Liver (tissue), 9 donors: ENCODE data around the gene SCN8A. TPM values are rescaled to one million over a fixed set of nuclear protein-coding genes. Genes with fewer than 3 reads are reported as not detected.

ENCODE experiments used
- DNase-seq: peaks from one replicate; pipeline ENCODE4 v3.0.0-alpha.2; 2017; ENCODE audit warnings: low spot score
- H3K27ac ChIP-seq, 2 donors: one replicate each; pipeline ENCODE4 v1.7.0; 2013; ENCODE audit warnings: inconsistent platforms in 2 of 2, low read length in 2 of 2, control low read depth in 1 of 2, low read depth in 1 of 2, mild to moderate bottlenecking in 1 of 2
- H3K27me3 ChIP-seq, 4 donors: one replicate each; pipeline versions ENCODE4 v1.6.1 to v1.7.0; 2013; ENCODE audit warnings: low read length in 3 of 4, inconsistent platforms in 1 of 4, mild to moderate bottlenecking in 1 of 4, moderate library complexity in 1 of 4; ENCODE audit not compliant: control insufficient read depth in 4 of 4, insufficient read depth in 4 of 4
- H3K36me3 ChIP-seq, 4 donors: one replicate each; pipeline versions ENCODE4 v1.6.1 to v1.7.0; 2013; ENCODE audit warnings: low read length in 3 of 4, mild to moderate bottlenecking in 3 of 4, low read depth in 1 of 4, moderate library complexity in 1 of 4; ENCODE audit not compliant: control insufficient read depth in 4 of 4, insufficient read depth in 3 of 4
- H3K4me1 ChIP-seq, 4 donors: one replicate each; pipeline versions ENCODE4 v1.6.1 to v1.7.0; 2013; ENCODE audit warnings: low read length in 3 of 4, mild to moderate bottlenecking in 3 of 4, moderate library complexity in 1 of 4; ENCODE audit not compliant: control insufficient read depth in 4 of 4, insufficient read depth in 4 of 4
- H3K4me3 ChIP-seq, 3 donors: one replicate each; pipeline versions ENCODE4 v1.6.1 to v1.7.0; 2013; ENCODE audit warnings: low read length in 3 of 3, control low read depth in 1 of 3, low read depth in 1 of 3, mild to moderate bottlenecking in 1 of 3
- H3K9ac ChIP-seq, 2 donors: one replicate each; pipeline ENCODE4 v1.7.0; 2013; ENCODE audit warnings: low read length in 2 of 2, mild to moderate bottlenecking in 2 of 2, moderate library complexity in 2 of 2, control low read depth in 1 of 2, low read depth in 1 of 2
- H3K9me3 ChIP-seq, 4 donors: one replicate each; pipeline versions ENCODE4 v1.6.1 to v1.7.0; 2013; ENCODE audit warnings: low read length in 3 of 4; ENCODE audit not compliant: control insufficient read depth in 4 of 4
- ATF3 ChIP-seq: IDR thresholded peaks from 2 replicates; pipeline ENCODE4 v1.6.1; 2016; ENCODE audit warnings: antibody characterized with exemption
- CTCF ChIP-seq: fragments of 150-350 bp; IDR thresholded peaks from 2 replicates; pipeline ENCODE4 v1.5.1; 2017; ENCODE audit warnings: improper control_type of control experiment, low read depth, low read length; ENCODE audit not compliant: missing input control
- EGR1 ChIP-seq, 2 donors: IDR thresholded peaks; 2 replicates each; pipeline ENCODE4 v1.6.1; 2016 to 2018; ENCODE audit warnings: antibody characterized with exemption in 2 of 2, low read depth in 2 of 2
- FOXA1 ChIP-seq: IDR thresholded peaks from 2 replicates; pipeline ENCODE4 v1.6.1; 2016; ENCODE audit warnings: antibody characterized with exemption
- FOXA2 ChIP-seq: IDR thresholded peaks from 2 replicates; pipeline ENCODE4 v1.6.1; 2016; ENCODE audit warnings: antibody characterized with exemption
- GABPA ChIP-seq, 2 donors: IDR thresholded peaks in 1 of 2; conservative IDR thresholded peaks in 1 of 2; 2 replicates each; pipeline ENCODE4 v1.6.1; 2016; ENCODE audit warnings: antibody characterized with exemption in 2 of 2, mild to moderate bottlenecking in 1 of 2, moderate library complexity in 1 of 2
- HNF4A ChIP-seq, 2 donors: conservative IDR thresholded peaks; 2 replicates each; pipeline ENCODE4 v1.6.1; 2016; ENCODE audit warnings: antibody characterized with exemption in 2 of 2, mild to moderate bottlenecking in 2 of 2
- HNF4G ChIP-seq: IDR thresholded peaks from 2 replicates; pipeline ENCODE4 v1.6.1; 2016; ENCODE audit warnings: antibody characterized with exemption
- JUND ChIP-seq, 2 donors: IDR thresholded peaks; 2 replicates each; pipeline ENCODE4 v1.6.1; 2016; ENCODE audit warnings: antibody characterized with exemption in 2 of 2
- NR2F2 ChIP-seq: IDR thresholded peaks from 2 replicates; pipeline ENCODE4 v1.6.1; 2016; ENCODE audit warnings: antibody characterized with exemption
- RAD21 ChIP-seq, 2 donors: IDR thresholded peaks; 2 replicates each; pipeline ENCODE4 v1.6.1; 2016; ENCODE audit warnings: antibody characterized with exemption in 2 of 2, mild to moderate bottlenecking in 2 of 2
- RXRA ChIP-seq, 2 donors: IDR thresholded peaks; 2 replicates each; pipeline ENCODE4 v1.6.1; 2017 to 2018; ENCODE audit warnings: antibody characterized with exemption in 2 of 2, mild to moderate bottlenecking in 1 of 2
- SP1 ChIP-seq: IDR thresholded peaks from 2 replicates; pipeline ENCODE4 v1.6.1; 2018; ENCODE audit warnings: antibody characterized with exemption, mild to moderate bottlenecking
- TAF1 ChIP-seq: conservative IDR thresholded peaks from 2 replicates; pipeline ENCODE4 v1.6.1; 2016; ENCODE audit warnings: antibody characterized with exemption, mild to moderate bottlenecking
- YY1 ChIP-seq: IDR thresholded peaks from 2 replicates; pipeline ENCODE4 v1.6.1; 2016; ENCODE audit warnings: antibody characterized with exemption, mild to moderate bottlenecking
- polyA plus RNA-seq, 2 donors: library from polyadenylated mRNA; stranded (reverse) in 1 of 2; unstranded in 1 of 2; fragments of 200-250 nt in 1 of 2; fragments of >200 nt in 1 of 2; fragmentation: Nextera tagmentation in 1 of 2; extraction: Ambion mirVana in 1 of 2; gene quantifications; one replicate each; pipeline versions ENCODE4 v1.2.1 to v1.2.3, GENCODE V29; 2013 to 2015
- total RNA-seq, 2 donors: library from RNA; depleted of rRNA; stranded (reverse); fragments of >200 nt; gene quantifications; one replicate each; pipeline ENCODE4 v1.2.3, GENCODE V29; 2014
- TF ChIP-seq, protein P1 (sequence below): IDR thresholded peaks from 2 replicates; pipeline ENCODE4 v1.6.1; 2016; ENCODE audit warnings: antibody characterized with exemption
- TF ChIP-seq, protein P2 (sequence below): IDR thresholded peaks from 2 replicates; pipeline ENCODE4 v1.6.1; 2016; ENCODE audit warnings: antibody characterized with exemption
- TF ChIP-seq, protein P3 (sequence below): IDR thresholded peaks from 2 replicates; pipeline ENCODE4 v1.6.1; 2016; ENCODE audit warnings: antibody characterized with exemption, mild to moderate bottlenecking
- donor health status: healthy.
- donor health status: healthy.
- donor health status: healthy.
- donor health status: healthy.
- donor health status: healthy.

SCN8A gene
- total and polyA plus RNA-seq, 4 donors: 0.84 to 12.7 (median 3.8) TPM

- no peak for DNase-seq
- TF ChIP-seq JUND (IDR thresholded peaks at IDR 0.05) (peak in 1 of 2 donors; percentile 71), FOXA2 (no peak), NR2F2 (peak; percentile 29), EGR1 (IDR thresholded peaks at IDR 0.05; ENCODE audit: low read depth in 2 of 2) (no peak), HNF4A (conservative IDR thresholded peaks at IDR 0.05) (peak; percentile 78 to 86), GABPA (IDR thresholded peaks at IDR 0.05 in 1 of 2, conservative IDR thresholded peaks at IDR 0.05 in 1 of 2) (no peak), CTCF (no peak), ATF3 (no peak), SP1 (peak; percentile 76), HNF4G (no peak), RXRA (IDR thresholded peaks at IDR 0.05) (peak; percentile 83 to 90), FOXA1 (no peak), YY1 (peak; percentile 81), TAF1 (no peak), RAD21 (IDR thresholded peaks at IDR 0.05) (peak in 1 of 2 donors; percentile 18)
- TF ChIP-seq, protein P1, sequence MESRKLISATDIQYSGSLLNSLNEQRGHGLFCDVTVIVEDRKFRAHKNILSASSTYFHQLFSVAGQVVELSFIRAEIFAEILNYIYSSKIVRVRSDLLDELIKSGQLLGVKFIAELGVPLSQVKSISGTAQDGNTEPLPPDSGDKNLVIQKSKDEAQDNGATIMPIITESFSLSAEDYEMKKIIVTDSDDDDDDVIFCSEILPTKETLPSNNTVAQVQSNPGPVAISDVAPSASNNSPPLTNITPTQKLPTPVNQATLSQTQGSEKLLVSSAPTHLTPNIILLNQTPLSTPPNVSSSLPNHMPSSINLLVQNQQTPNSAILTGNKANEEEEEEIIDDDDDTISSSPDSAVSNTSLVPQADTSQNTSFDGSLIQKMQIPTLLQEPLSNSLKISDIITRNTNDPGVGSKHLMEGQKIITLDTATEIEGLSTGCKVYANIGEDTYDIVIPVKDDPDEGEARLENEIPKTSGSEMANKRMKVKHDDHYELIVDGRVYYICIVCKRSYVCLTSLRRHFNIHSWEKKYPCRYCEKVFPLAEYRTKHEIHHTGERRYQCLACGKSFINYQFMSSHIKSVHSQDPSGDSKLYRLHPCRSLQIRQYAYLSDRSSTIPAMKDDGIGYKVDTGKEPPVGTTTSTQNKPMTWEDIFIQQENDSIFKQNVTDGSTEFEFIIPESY: peak; percentile 52
- TF ChIP-seq, protein P2, sequence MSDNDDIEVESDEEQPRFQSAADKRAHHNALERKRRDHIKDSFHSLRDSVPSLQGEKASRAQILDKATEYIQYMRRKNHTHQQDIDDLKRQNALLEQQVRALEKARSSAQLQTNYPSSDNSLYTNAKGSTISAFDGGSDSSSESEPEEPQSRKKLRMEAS: peak; percentile 43
- TF ChIP-seq, protein P3, sequence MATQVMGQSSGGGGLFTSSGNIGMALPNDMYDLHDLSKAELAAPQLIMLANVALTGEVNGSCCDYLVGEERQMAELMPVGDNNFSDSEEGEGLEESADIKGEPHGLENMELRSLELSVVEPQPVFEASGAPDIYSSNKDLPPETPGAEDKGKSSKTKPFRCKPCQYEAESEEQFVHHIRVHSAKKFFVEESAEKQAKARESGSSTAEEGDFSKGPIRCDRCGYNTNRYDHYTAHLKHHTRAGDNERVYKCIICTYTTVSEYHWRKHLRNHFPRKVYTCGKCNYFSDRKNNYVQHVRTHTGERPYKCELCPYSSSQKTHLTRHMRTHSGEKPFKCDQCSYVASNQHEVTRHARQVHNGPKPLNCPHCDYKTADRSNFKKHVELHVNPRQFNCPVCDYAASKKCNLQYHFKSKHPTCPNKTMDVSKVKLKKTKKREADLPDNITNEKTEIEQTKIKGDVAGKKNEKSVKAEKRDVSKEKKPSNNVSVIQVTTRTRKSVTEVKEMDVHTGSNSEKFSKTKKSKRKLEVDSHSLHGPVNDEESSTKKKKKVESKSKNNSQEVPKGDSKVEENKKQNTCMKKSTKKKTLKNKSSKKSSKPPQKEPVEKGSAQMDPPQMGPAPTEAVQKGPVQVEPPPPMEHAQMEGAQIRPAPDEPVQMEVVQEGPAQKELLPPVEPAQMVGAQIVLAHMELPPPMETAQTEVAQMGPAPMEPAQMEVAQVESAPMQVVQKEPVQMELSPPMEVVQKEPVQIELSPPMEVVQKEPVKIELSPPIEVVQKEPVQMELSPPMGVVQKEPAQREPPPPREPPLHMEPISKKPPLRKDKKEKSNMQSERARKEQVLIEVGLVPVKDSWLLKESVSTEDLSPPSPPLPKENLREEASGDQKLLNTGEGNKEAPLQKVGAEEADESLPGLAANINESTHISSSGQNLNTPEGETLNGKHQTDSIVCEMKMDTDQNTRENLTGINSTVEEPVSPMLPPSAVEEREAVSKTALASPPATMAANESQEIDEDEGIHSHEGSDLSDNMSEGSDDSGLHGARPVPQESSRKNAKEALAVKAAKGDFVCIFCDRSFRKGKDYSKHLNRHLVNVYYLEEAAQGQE: peak; percentile 42
- H3K4me1 ChIP-seq: peaks cover 0 to 16% (median 7%) of the 10 kb centered on the region in 4 donors
- H3K36me3 ChIP-seq: no peaks in the 10 kb centered on the region
- H3K9ac ChIP-seq: no peak overlapping the region
- H3K4me3 ChIP-seq: no peak overlapping the region
- no peaks in the 10 kb centered on the region for H3K9me3 ChIP-seq
- H3K27ac ChIP-seq: peak overlapping the region in 1 of 2 donors; percentile 29
- H3K27me3 ChIP-seq: no peaks in the 10 kb centered on the region
Observed at GRCh38 chr12:51759695-51760094, 168.7 kb downstream of the SCN8A start.
